GM04503 (cell line): Measurements from ENCODE around the gene SLC2A9.
"Not testable (repeated sequence)": the region's sequence is repeated elsewhere in the genome, so short reads cannot be mapped to it uniquely, and the experiment has no call there.

Experiments used
- DNase-seq: peaks from one replicate; pipeline ENCODE4 v3.0.0-alpha.2; 2012; ENCODE audit warnings: low read depth

Gene SLC2A9

GRCh38 chr4:9996319-9997110 is 24.8 kb downstream of the SLC2A9 start:
- DNase-seq = no peak

GRCh38 chr4:9994246-9994847 is 26.9 kb downstream of the SLC2A9 start:
- no peak for DNase-seq

- DNase-seq = no peak
Observed at GRCh38 chr4:9989918-9990635, 31.2 kb downstream of the SLC2A9 start.

- no peak for DNase-seq
Observed at GRCh38 chr4:9988933-9989332, 32.4 kb downstream of the SLC2A9 start.

GRCh38 chr4:9988363-9988749 is 32.9 kb downstream of the SLC2A9 start:
- DNase-seq = no peak

- DNase-seq = no peak
Observed at GRCh38 chr4:9987749-9988362, 33.4 kb downstream of the SLC2A9 start.

GRCh38 chr4:9984621-9985020 is 36.7 kb downstream of the SLC2A9 start:
- no peak for DNase-seq

- no peak for DNase-seq
Observed at GRCh38 chr4:9983211-9983610, 38.1 kb downstream of the SLC2A9 start.

- not testable (repeated sequence) for DNase-seq
Observed at GRCh38 chr4:9981899-9982298, 39.4 kb downstream of the SLC2A9 start.

GRCh38 chr4:9980898-9981297 is 40.4 kb downstream of the SLC2A9 start:
- no peak for DNase-seq

- no peak for DNase-seq
Observed at GRCh38 chr4:9979101-9979701, 42.1 kb downstream of the SLC2A9 start.

- DNase-seq = no peak
Observed at GRCh38 chr4:9977518-9978031, 43.7 kb downstream of the SLC2A9 start.

GRCh38 chr4:9976781-9977180 is 44.5 kb downstream of the SLC2A9 start:
- no peak for DNase-seq

- DNase-seq = no peak
Observed at GRCh38 chr4:9976293-9976692, 45.0 kb downstream of the SLC2A9 start.

GRCh38 chr4:9971711-9972110 is 49.6 kb downstream of the SLC2A9 start:
- no peak for DNase-seq

GRCh38 chr4:9970399-9971011 is 50.8 kb downstream of the SLC2A9 start:
- DNase-seq = no peak

- no peak for DNase-seq
Observed at GRCh38 chr4:9969526-9970398, 51.5 kb downstream of the SLC2A9 start.

GRCh38 chr4:9968472-9968871 is 52.8 kb downstream of the SLC2A9 start:
- no peak for DNase-seq

- DNase-seq = no peak
Observed at GRCh38 chr4:9964879-9965278, 56.4 kb downstream of the SLC2A9 start.

- no peak for DNase-seq
Observed at GRCh38 chr4:9963328-9963727, 58.0 kb downstream of the SLC2A9 start.
